Measurements from ENCODE around the gene MBLAC1.

MBLAC1 gene

GRCh38 chr7:100126931-100127865 is at the start of gene MBLAC1:
Gene MBLAC1, plus strand, starts transcription at chr7:100126967. Its CDS starts 429 bp downstream, at chr7:100127396.
- no peak for TF ChIP-seq JUND (IDR thresholded peaks at IDR 0.05; ENCODE audit: low read depth)
- peak; percentile 57 to 92 for DNase-seq (ENCODE audit: low read depth in 1 of 2, low spot score in 1 of 2)
- in situ Hi-C loops (cut with HindIII; ENCODE audit: low pct_unique_long_range_greater_than_20kb, low sequenced_read_pairs), result no loop called here

DNA sequence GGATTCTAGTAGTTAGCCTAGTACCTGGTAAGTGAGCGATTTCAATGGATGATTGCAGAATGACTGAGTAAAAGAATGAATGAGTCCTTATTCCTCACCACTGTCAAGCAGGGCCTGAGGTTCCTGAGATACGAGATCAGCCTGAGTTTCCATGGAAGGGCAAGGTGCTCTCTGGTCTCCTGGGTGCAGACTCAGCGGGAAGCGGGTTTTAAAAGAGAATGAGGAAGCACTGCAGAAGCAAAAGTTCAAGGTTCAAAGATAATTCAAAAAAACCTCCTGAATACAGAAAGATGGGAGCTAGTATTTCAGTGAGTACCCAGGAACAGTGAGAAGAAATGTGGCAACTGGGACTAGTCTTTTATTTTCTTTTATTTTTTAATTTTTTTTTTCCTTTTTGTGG is 49.6 kb upstream of the MBLAC1 start:
- in situ Hi-C loops (cut with HindIII; ENCODE audit: low pct_unique_long_range_greater_than_20kb, low sequenced_read_pairs), result no loop called here
- TF ChIP-seq JUND (IDR thresholded peaks at IDR 0.05; ENCODE audit: low read depth), result no peak
- no peak for DNase-seq (ENCODE audit: low read depth in 1 of 2, low spot score in 1 of 2)

GRCh38 chr7:100079024-100079560 is 47.7 kb upstream of the MBLAC1 start:
- in situ Hi-C loops (cut with HindIII; ENCODE audit: low pct_unique_long_range_greater_than_20kb, low sequenced_read_pairs), result no loop called here
- DNase-seq (ENCODE audit: low read depth in 1 of 2, low spot score in 1 of 2), result no peak
- no peak for TF ChIP-seq JUND (IDR thresholded peaks at IDR 0.05; ENCODE audit: low read depth)

- DNase-seq (ENCODE audit: low read depth in 1 of 2, low spot score in 1 of 2), result no peak
- TF ChIP-seq JUND (IDR thresholded peaks at IDR 0.05; ENCODE audit: low read depth), result no peak
- in situ Hi-C loops (cut with HindIII; ENCODE audit: low pct_unique_long_range_greater_than_20kb, low sequenced_read_pairs), result no loop called here
Measured at GRCh38 chr7:100080907-100081534, 45.7 kb upstream of the MBLAC1 start.

DNA sequence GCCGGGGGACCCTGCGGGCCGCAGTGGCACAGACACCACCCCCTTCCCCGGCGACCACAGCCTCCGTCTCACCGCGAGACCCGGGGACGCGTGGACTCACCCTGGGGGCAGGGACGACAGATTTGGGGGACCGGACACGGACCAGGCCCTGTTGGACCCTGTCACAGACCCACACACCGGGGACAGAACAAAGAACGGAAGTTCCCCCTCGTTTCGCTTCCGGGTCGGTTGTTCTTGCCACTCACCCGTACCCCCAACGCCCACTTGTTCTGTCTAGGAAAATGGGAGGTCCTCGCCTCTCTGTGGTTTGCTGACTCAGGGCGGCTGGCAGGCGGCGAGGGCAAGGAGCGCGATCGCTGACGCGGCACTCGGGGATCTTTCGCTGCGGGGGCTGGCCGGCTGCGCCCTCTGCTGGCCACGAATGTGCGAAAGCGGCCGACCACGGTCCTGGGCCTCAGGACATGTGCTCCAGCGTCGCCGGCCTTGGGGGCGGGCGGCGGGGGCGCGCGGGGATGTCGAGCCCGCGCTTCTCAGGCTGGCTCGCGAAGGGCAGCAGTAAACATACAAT is 45.1 kb upstream of the MBLAC1 start, which contains the start of gene ZNF3:
TSS of gene ZNF3 (minus strand) at position 189 of the 568 bp plus-strand sequence. CDS start 4,366 bp downstream, outside the sequence.
- in situ Hi-C loops (cut with HindIII; ENCODE audit: low pct_unique_long_range_greater_than_20kb, low sequenced_read_pairs), result no loop called here

DNA sequence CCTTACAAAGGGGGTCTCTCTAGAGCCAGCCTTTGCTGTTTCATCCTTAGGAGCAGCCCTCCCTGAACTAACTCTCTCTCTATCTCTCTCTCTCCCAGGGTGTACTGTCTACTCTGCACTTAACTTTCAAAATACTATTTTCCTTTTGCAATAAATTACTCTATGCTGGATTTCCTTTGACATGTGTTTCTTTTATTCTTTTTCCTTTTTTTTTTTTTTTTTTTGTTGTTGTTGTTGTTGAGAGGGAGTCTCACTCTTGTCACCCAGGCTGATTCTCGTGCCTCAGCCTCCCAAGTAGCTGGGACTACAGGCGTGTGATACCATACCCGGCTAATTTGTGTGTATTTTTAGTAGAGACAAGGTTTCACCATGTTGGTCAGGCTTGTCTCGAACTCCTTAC is 43.8 kb upstream of the MBLAC1 start:
- in situ Hi-C loops (cut with HindIII; ENCODE audit: low pct_unique_long_range_greater_than_20kb, low sequenced_read_pairs), result no loop called here
- DNase-seq (ENCODE audit: low read depth in 1 of 2, low spot score in 1 of 2), result no peak
- TF ChIP-seq JUND (IDR thresholded peaks at IDR 0.05; ENCODE audit: low read depth), result no peak

More for the DNA sequence above, 45.1 kb upstream of the MBLAC1 start, which contains the start of gene ZNF3:
- DNase-seq (ENCODE audit: low read depth in 1 of 2, low spot score in 1 of 2), result peak; percentile 61 to 98
- no peak for TF ChIP-seq JUND (IDR thresholded peaks at IDR 0.05; ENCODE audit: low read depth)

- DNase-seq (ENCODE audit: low read depth in 1 of 2, low spot score in 1 of 2), result no peak
- in situ Hi-C loops (cut with HindIII; ENCODE audit: low pct_unique_long_range_greater_than_20kb, low sequenced_read_pairs), result no loop called here
- no peak for TF ChIP-seq JUND (IDR thresholded peaks at IDR 0.05; ENCODE audit: low read depth)
Measured at GRCh38 chr7:100085515-100085914, 41.3 kb upstream of the MBLAC1 start.

- in situ Hi-C loops (cut with HindIII; ENCODE audit: low pct_unique_long_range_greater_than_20kb, low sequenced_read_pairs), result no loop called here
- no peak for TF ChIP-seq JUND (IDR thresholded peaks at IDR 0.05; ENCODE audit: low read depth)
- DNase-seq (ENCODE audit: low read depth in 1 of 2, low spot score in 1 of 2), result no peak
Measured at GRCh38 chr7:100087055-100087750, 39.6 kb upstream of the MBLAC1 start.

- in situ Hi-C loops (cut with HindIII; ENCODE audit: low pct_unique_long_range_greater_than_20kb, low sequenced_read_pairs), result no loop called here
- no peak for DNase-seq (ENCODE audit: low read depth in 1 of 2, low spot score in 1 of 2)
- TF ChIP-seq JUND (IDR thresholded peaks at IDR 0.05; ENCODE audit: low read depth), result no peak
Measured at GRCh38 chr7:100088095-100088620, 38.6 kb upstream of the MBLAC1 start.

GRCh38 chr7:100088621-100089457 is 37.9 kb upstream of the MBLAC1 start, which contains the start of gene COPS6:
Gene COPS6, plus strand, starts transcription at chr7:100088969. Its CDS starts 22 bp downstream, at chr7:100088991.
- in situ Hi-C loops (cut with HindIII; ENCODE audit: low pct_unique_long_range_greater_than_20kb, low sequenced_read_pairs), result no loop called here
- DNase-seq (ENCODE audit: low read depth in 1 of 2, low spot score in 1 of 2), result peak; percentile 64 to 79
- no peak for TF ChIP-seq JUND (IDR thresholded peaks at IDR 0.05; ENCODE audit: low read depth)
